A549 (cell line): ENCODE measurements around the gene UNC5C. TPM values are rescaled to one million over a fixed set of nuclear protein-coding genes. Genes with fewer than 3 reads are reported as not detected.

Experiments
- ATAC-seq, 2 experiments: fragments of 200-7000 bp in 1 of 2; fragments of >200 bp in 1 of 2; cut with Nextera tagmentation in 1 of 2; cut with Tn5 transposase in 1 of 2; 3 replicates each; pipeline versions ENCODE4 v1.8.0 to v1.9.1; 2018 to 2020; ENCODE audit warnings: mild to moderate bottlenecking in 1 of 2, moderate library complexity in 1 of 2
- CTCF ChIA-PET: fragments of 300-600 bp; sonication (Branson Sonifier 250); formaldehyde crosslinking; extraction: SDS; loops from one replicate; lab custom pipeline; 2021; ENCODE audit warnings: antibody characterized with exemption, inconsistent platforms; lab: Yijun Ruan, JAX
- POLR2A ChIA-PET: fragments of 350-600 bp; formaldehyde crosslinking; extraction: SDS; loops from one replicate; lab custom pipeline; 2021; ENCODE audit warnings: antibody characterized with exemption, inconsistent platforms; lab: Yijun Ruan, JAX
- DNase-seq, 2 experiments: peaks; one replicate each; pipeline versions ENCODE4 v3.0.0 to v3.0.0-alpha.2; 2011 to 2016; ENCODE audit warnings: low read depth in 1 of 2, low spot score in 1 of 2
- FAIRE-seq: peaks from 2 replicates; lab custom pipeline; 2011; peaks lifted over from hg19 to GRCh38; lab: Jason Lieb, UNC
- H3K27ac ChIP-seq, 2 experiments: fragments of >200 bp; sonication (Bioruptor Twin); formaldehyde crosslinking; 3 replicates each; pipeline ENCODE4 v1.5.1; 2016 to 2017
- H3K4me1 ChIP-seq: fragments of >200 bp; sonication (Bioruptor Twin); formaldehyde crosslinking; 3 replicates; pipeline ENCODE4 v1.6.1; 2016
- H3K4me2 ChIP-seq: fragments of >200 bp; sonication (Bioruptor Twin); formaldehyde crosslinking; 3 replicates; pipeline ENCODE4 v1.6.1; 2016
- H3K4me3 ChIP-seq: fragments of >200 bp; sonication (Bioruptor Twin); formaldehyde crosslinking; 3 replicates; pipeline ENCODE4 v1.5.1; 2016
- H3K9me3 ChIP-seq: fragments of >200 bp; sonication (Bioruptor Twin); formaldehyde crosslinking; 3 replicates; pipeline ENCODE4 v1.6.1; 2016
- CBX2 ChIP-seq: fragments of 200-600 bp; sonication (generic); IDR thresholded peaks from 2 replicates; pipeline ENCODE4 v1.6.1; 2016; ENCODE audit warnings: low read depth, mild to moderate bottlenecking, borderline replicate concordance
- CHD4 ChIP-seq: fragments of 200-600 bp; sonication (generic); IDR thresholded peaks from 2 replicates; pipeline ENCODE4 v1.6.1; 2016; ENCODE audit warnings: antibody characterized with exemption, mild to moderate bottlenecking, borderline replicate concordance
- EHF ChIP-seq: fragments of 250-450 bp; sonication (Bioruptor Pico); IDR thresholded peaks from 2 replicates; pipeline ENCODE4 v1.5.0; 2020; ENCODE audit warnings: mild to moderate bottlenecking
- EHMT2 ChIP-seq: fragments of 200-600 bp; sonication (generic); IDR thresholded peaks from 2 replicates; pipeline ENCODE4 v1.6.1; 2016; ENCODE audit warnings: antibody characterized with exemption, low read depth, mild to moderate bottlenecking, moderate library complexity
- FOXS1 ChIP-seq: fragments of 250-450 bp; sonication (Bioruptor Pico); IDR thresholded peaks from 2 replicates; pipeline ENCODE4 v1.5.0; 2020; ENCODE audit warnings: mild to moderate bottlenecking, moderate library complexity
- GATA3 ChIP-seq: IDR thresholded peaks from 2 replicates; pipeline ENCODE4 v1.6.1; 2012; ENCODE audit warnings: borderline replicate concordance
- HDAC2 ChIP-seq: fragments of 200-600 bp; sonication (generic); IDR thresholded peaks from 2 replicates; pipeline ENCODE4 v1.6.1; 2016
- HEYL ChIP-seq: fragments of 250-450 bp; sonication (Bioruptor Pico); IDR thresholded peaks from 2 replicates; pipeline ENCODE4 v1.8.0; 2021; ENCODE audit warnings: mild to moderate bottlenecking, moderate library complexity
- HOXA7 ChIP-seq: fragments of 250-450 bp; sonication (Bioruptor Pico); IDR thresholded peaks from 2 replicates; pipeline ENCODE4 v1.5.0; 2020; ENCODE audit warnings: mild to moderate bottlenecking, moderate library complexity
- HOXB13 ChIP-seq: fragments of 250-450 bp; sonication (Bioruptor Pico); IDR thresholded peaks from 2 replicates; pipeline ENCODE4 v1.5.0; 2020; ENCODE audit warnings: low read depth, mild to moderate bottlenecking, moderate library complexity
- HOXB5 ChIP-seq: fragments of 250-450 bp; sonication (Bioruptor Pico); IDR thresholded peaks from 2 replicates; pipeline ENCODE4 v1.5.0; 2020; ENCODE audit warnings: mild to moderate bottlenecking, moderate library complexity
- JUNB ChIP-seq: fragments of >200 bp; sonication (Bioruptor Twin); formaldehyde crosslinking; IDR thresholded peaks from 2 replicates; pipeline ENCODE4 v1.6.1; 2016
- MAFK ChIP-seq: fragments of 450-650 bp; IDR thresholded peaks from 2 replicates; pipeline ENCODE4 v1.6.1; 2014; ENCODE audit not compliant: partially characterized antibody
- MAX ChIP-seq: IDR thresholded peaks from 2 replicates; pipeline ENCODE4 v1.6.1; 2012
- MAZ ChIP-seq: fragments of 150-350 bp; IDR thresholded peaks from 2 replicates; pipeline ENCODE4 v1.6.1; 2014; ENCODE audit warnings: antibody characterized with exemption, low read depth, low read length, borderline replicate concordance
- NFE2L2 ChIP-seq: fragments of 150-350 bp; conservative IDR thresholded peaks from 2 replicates; pipeline ENCODE4 v1.6.1; 2014; ENCODE audit warnings: low read length
- NPAS2 ChIP-seq: fragments of 250-450 bp; sonication (Bioruptor Pico); IDR thresholded peaks from 2 replicates; pipeline ENCODE4 v1.8.0; 2022; ENCODE audit warnings: mild to moderate bottlenecking, moderate library complexity, borderline replicate concordance
- RAD21 ChIP-seq, 2 experiments: fragments of >200 bp in 1 of 2; sonication (Bioruptor Twin) in 1 of 2; formaldehyde crosslinking in 1 of 2; IDR thresholded peaks in 1 of 2; conservative IDR thresholded peaks in 1 of 2; 2 replicates in 1 of 2; 3 replicates in 1 of 2; pipeline ENCODE4 v1.6.1; 2012 to 2018; ENCODE audit warnings: inconsistent platforms in 1 of 2
- TFCP2L1 ChIP-seq: fragments of 250-450 bp; sonication (Bioruptor Pico); IDR thresholded peaks from 2 replicates; pipeline ENCODE4 v1.5.0; 2021; ENCODE audit warnings: mild to moderate bottlenecking
- ZNF302 ChIP-seq: fragments of 250-450 bp; sonication (Bioruptor Pico); IDR thresholded peaks from 2 replicates; pipeline ENCODE4 v1.9.0; 2021; ENCODE audit warnings: inconsistent platforms, mild to moderate bottlenecking, moderate library complexity
- ZSCAN20 ChIP-seq: fragments of 250-450 bp; sonication (Bioruptor Pico); IDR thresholded peaks from 2 replicates; pipeline ENCODE4 v1.8.0; 2022; ENCODE audit warnings: mild to moderate bottlenecking, moderate library complexity
- WGBS: methylation state at CpG from one replicate; pipeline ENCODE4 v1.1.6; 2017; ENCODE audit errors: missing lambda C conversion rate; 5-methylcytosine and 5-hydroxymethylcytosine counted together
- polyA plus RNA-seq, 4 experiments: library from polyadenylated mRNA; depleted of rRNA in 3 of 4; stranded (reverse); fragments of >200 nt; fragmentation: RNase III in 1 of 4; extraction: RNeasy Plus Mini Kit Qiagen cat#74134 plus additional on column Dnase treatment in 1 of 4; gene quantifications; 2 replicates in 3 of 4; 3 replicates in 1 of 4; pipeline ENCODE4 v1.2.3, GENCODE V29; 2011 to 2017
- TF ChIP-seq, protein P1 (sequence below): fragments of >200 bp; sonication (Bioruptor Twin); formaldehyde crosslinking; IDR thresholded peaks from 2 replicates; pipeline ENCODE4 v1.6.1; 2016
- TF ChIP-seq, protein P2 (sequence below): fragments of 200-600 bp; sonication (generic); IDR thresholded peaks from 2 replicates; pipeline ENCODE4 v1.6.1; 2016; ENCODE audit warnings: antibody characterized with exemption, mild to moderate bottlenecking, moderate library complexity
- TF ChIP-seq, protein P3 (sequence below): fragments of 150-350 bp; IDR thresholded peaks from 2 replicates; pipeline ENCODE4 v1.6.1; 2014; ENCODE audit warnings: low read depth, mild to moderate bottlenecking, low read length

Gene UNC5C
- polyA plus RNA-seq, 2 of the 4 experiments (the other 2 are of a cell fraction): 0.13 TPM; not detected in 1

- TF ChIP-seq GATA3 (no peak), HEYL (no peak), HOXB13 (CRISPR knock-in tag) (no peak), CBX2 (no peak), JUNB (no peak), MAX (no peak), HOXA7 (CRISPR knock-in tag) (no peak), FOXS1 (CRISPR knock-in tag) (no peak)
- TF ChIP-seq, protein P1, sequence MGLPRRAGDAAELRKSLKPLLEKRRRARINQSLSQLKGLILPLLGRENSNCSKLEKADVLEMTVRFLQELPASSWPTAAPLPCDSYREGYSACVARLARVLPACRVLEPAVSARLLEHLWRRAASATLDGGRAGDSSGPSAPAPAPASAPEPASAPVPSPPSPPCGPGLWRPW: no peak
- TF ChIP-seq, protein P2, sequence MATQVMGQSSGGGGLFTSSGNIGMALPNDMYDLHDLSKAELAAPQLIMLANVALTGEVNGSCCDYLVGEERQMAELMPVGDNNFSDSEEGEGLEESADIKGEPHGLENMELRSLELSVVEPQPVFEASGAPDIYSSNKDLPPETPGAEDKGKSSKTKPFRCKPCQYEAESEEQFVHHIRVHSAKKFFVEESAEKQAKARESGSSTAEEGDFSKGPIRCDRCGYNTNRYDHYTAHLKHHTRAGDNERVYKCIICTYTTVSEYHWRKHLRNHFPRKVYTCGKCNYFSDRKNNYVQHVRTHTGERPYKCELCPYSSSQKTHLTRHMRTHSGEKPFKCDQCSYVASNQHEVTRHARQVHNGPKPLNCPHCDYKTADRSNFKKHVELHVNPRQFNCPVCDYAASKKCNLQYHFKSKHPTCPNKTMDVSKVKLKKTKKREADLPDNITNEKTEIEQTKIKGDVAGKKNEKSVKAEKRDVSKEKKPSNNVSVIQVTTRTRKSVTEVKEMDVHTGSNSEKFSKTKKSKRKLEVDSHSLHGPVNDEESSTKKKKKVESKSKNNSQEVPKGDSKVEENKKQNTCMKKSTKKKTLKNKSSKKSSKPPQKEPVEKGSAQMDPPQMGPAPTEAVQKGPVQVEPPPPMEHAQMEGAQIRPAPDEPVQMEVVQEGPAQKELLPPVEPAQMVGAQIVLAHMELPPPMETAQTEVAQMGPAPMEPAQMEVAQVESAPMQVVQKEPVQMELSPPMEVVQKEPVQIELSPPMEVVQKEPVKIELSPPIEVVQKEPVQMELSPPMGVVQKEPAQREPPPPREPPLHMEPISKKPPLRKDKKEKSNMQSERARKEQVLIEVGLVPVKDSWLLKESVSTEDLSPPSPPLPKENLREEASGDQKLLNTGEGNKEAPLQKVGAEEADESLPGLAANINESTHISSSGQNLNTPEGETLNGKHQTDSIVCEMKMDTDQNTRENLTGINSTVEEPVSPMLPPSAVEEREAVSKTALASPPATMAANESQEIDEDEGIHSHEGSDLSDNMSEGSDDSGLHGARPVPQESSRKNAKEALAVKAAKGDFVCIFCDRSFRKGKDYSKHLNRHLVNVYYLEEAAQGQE: no peak
- Histone ChIP-seq H3K4me2 (no peak overlapping the region), H3K27ac (no peak overlapping the region), H3K4me3 (no peak overlapping the region), H3K4me1 (no peaks in the 10 kb centered on the region), H3K9me3 (no peaks in the 10 kb centered on the region)
- ATAC-seq (no peak), FAIRE-seq (no peak), DNase-seq (no peak)
- POLR2A ChIA-PET: no interaction called here
- WGBS: 52% methylated on average over 4 of the region's 4 CpGs
- CTCF ChIA-PET: no interaction called here
These were observed 6.7 kb downstream of the UNC5C start for GRCh38 chr4:95541889-95542607.

GRCh38 chr4:95541094-95541493 is 7.7 kb downstream of the UNC5C start:
- no peak for TF ChIP-seq NPAS2 (CRISPR knock-in tag)
- TF ChIP-seq TFCP2L1 (CRISPR knock-in tag): no peak
- no peak for TF ChIP-seq GATA3
- TF ChIP-seq EHF (CRISPR knock-in tag): no peak
- no peak for TF ChIP-seq EHMT2
- TF ChIP-seq FOXS1 (CRISPR knock-in tag): no peak
- TF ChIP-seq ZNF302: no peak
- TF ChIP-seq ZSCAN20 (CRISPR knock-in tag): no peak
- no peak for TF ChIP-seq HDAC2
- TF ChIP-seq, protein P1: no peak
- TF ChIP-seq HOXB5 (CRISPR knock-in tag): no peak
- TF ChIP-seq MAFK: no peak
- no peak for TF ChIP-seq NFE2L2
- TF ChIP-seq CHD4: no peak
- no peak for TF ChIP-seq RAD21 (conservative IDR thresholded peaks at IDR 0.05 in 1 of 2, IDR thresholded peaks at IDR 0.05 in 1 of 2)
- no peak for TF ChIP-seq MAZ
- TF ChIP-seq, protein P3, sequence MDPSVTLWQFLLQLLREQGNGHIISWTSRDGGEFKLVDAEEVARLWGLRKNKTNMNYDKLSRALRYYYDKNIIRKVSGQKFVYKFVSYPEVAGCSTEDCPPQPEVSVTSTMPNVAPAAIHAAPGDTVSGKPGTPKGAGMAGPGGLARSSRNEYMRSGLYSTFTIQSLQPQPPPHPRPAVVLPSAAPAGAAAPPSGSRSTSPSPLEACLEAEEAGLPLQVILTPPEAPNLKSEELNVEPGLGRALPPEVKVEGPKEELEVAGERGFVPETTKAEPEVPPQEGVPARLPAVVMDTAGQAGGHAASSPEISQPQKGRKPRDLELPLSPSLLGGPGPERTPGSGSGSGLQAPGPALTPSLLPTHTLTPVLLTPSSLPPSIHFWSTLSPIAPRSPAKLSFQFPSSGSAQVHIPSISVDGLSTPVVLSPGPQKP: no peak
- TF ChIP-seq, all 56 proteins: peak for 0
- Histone ChIP-seq H3K9me3 (no peaks in the 10 kb centered on the region), H3K4me3 (no peak overlapping the region), H3K4me2 (no peak overlapping the region), H3K4me1 (no peaks in the 10 kb centered on the region), H3K27ac (no peak overlapping the region)
- no peak for DNase-seq
- ChIA-PET POLR2A (no interaction called here), CTCF (no interaction called here)
- no peak for ATAC-seq
- FAIRE-seq: no peak
- WGBS: 42% methylated on average over 3 of the region's 3 CpGs
